Measurements from ENCODE around the gene KRTAP1-1.
"Not testable (repeated sequence)": the region's sequence is repeated elsewhere in the genome, so short reads cannot be mapped to it uniquely, and the experiment has no call there.

Gene KRTAP1-1

DNA sequence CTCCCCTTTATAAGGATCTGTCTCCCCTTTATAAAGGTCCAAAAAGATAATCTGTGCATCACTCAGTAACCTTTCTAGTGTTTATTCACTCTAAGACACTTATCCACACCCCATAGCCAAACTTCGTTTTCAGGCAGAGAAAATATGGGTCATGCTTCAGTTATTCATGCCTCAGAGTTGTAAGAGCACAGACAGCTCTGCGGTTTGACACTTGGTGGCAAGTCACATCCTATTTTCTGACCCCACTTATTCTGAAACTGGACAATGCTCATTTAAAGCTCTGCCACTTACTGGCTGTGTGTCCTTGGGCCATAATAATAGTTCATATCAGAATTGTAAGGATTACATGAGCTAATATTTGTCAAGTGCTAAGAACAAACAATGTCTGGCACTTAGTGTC, 7.9 kb upstream of the KRTAP1-1 start:
- TF ChIP-seq POLR2AphosphoS5 (IDR thresholded peaks at IDR 0.05; ENCODE audit: low read depth, low read length) (no peak), FOXP2 (optimal IDR thresholded peaks at IDR 0.05; ENCODE audit: borderline replicate concordance, extremely low read depth, extremely low read length, insufficient read depth) (no peak), SIN3A (IDR thresholded peaks at IDR 0.05; ENCODE audit: borderline replicate concordance, insufficient read depth, low read length) (no peak), TAF1 (IDR thresholded peaks at IDR 0.05; ENCODE audit: borderline replicate concordance, insufficient read depth, low read length) (no peak)
- TF ChIP-seq, protein P1, sequence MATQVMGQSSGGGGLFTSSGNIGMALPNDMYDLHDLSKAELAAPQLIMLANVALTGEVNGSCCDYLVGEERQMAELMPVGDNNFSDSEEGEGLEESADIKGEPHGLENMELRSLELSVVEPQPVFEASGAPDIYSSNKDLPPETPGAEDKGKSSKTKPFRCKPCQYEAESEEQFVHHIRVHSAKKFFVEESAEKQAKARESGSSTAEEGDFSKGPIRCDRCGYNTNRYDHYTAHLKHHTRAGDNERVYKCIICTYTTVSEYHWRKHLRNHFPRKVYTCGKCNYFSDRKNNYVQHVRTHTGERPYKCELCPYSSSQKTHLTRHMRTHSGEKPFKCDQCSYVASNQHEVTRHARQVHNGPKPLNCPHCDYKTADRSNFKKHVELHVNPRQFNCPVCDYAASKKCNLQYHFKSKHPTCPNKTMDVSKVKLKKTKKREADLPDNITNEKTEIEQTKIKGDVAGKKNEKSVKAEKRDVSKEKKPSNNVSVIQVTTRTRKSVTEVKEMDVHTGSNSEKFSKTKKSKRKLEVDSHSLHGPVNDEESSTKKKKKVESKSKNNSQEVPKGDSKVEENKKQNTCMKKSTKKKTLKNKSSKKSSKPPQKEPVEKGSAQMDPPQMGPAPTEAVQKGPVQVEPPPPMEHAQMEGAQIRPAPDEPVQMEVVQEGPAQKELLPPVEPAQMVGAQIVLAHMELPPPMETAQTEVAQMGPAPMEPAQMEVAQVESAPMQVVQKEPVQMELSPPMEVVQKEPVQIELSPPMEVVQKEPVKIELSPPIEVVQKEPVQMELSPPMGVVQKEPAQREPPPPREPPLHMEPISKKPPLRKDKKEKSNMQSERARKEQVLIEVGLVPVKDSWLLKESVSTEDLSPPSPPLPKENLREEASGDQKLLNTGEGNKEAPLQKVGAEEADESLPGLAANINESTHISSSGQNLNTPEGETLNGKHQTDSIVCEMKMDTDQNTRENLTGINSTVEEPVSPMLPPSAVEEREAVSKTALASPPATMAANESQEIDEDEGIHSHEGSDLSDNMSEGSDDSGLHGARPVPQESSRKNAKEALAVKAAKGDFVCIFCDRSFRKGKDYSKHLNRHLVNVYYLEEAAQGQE (IDR thresholded peaks at IDR 0.05; ENCODE audit: insufficient read depth in 1 of 2, low read depth in 2 of 2, low read length in 2 of 2) = no peak

- TF ChIP-seq, protein P1 (IDR thresholded peaks at IDR 0.05; ENCODE audit: insufficient read depth in 1 of 2, low read depth in 2 of 2, low read length in 2 of 2) = no peak
- TF ChIP-seq POLR2AphosphoS5 (IDR thresholded peaks at IDR 0.05; ENCODE audit: low read depth, low read length) = no peak
- no peak for TF ChIP-seq FOXP2 (optimal IDR thresholded peaks at IDR 0.05; ENCODE audit: borderline replicate concordance, extremely low read depth, extremely low read length, insufficient read depth)
- TF ChIP-seq SIN3A (IDR thresholded peaks at IDR 0.05; ENCODE audit: borderline replicate concordance, insufficient read depth, low read length) = no peak
- TF ChIP-seq TAF1 (IDR thresholded peaks at IDR 0.05; ENCODE audit: borderline replicate concordance, insufficient read depth, low read length) = no peak
These were observed 7.2 kb upstream of the KRTAP1-1 start for GRCh38 chr17:41048441-41048840.

DNA sequence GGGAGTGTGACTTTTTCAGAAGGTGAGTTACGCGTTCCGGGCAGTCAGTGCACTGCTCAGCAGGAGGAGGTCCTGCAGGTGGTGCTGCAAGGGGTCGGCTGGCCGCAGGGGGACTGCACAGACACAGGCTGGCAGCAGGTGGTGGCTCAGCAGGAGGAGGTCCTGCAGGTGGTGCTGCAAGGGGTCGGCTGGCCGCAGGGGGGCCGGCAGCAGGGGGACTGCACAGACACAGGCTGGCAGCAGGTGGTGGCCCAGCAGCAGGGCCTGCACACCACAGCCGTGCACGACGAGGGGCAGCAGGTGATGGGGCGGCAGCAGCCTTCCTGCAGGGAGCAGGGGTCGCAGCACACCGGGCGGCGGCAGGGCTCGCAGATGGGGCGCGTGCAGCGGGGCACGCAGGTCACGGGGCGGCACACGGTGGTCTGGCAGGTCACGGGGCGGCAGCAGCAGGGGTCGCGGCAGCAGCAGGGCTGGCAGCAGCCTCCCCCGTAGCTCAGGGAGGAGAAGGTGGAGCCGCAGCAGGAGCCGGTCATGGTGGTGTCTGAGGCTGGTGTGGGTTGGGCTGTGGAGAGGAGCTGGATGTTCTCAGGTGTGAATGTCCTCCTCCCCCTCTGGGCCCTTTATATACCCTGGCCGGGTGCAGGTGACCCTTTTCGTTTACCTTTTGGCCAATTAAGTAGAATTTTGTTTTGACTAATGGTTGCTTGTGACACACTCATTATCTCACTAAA, 5.7 kb upstream of the KRTAP1-1 start, which contains the start of gene KRTAP2-1:
KRTAP2-1 (minus strand) TSS at position 582 of the 731 bp plus-strand sequence; CDS start at position 533, 49 bp downstream.
- not testable (repeated sequence) for TF ChIP-seq POLR2AphosphoS5 (IDR thresholded peaks at IDR 0.05; ENCODE audit: low read depth, low read length); FOXP2 (optimal IDR thresholded peaks at IDR 0.05; ENCODE audit: borderline replicate concordance, extremely low read depth, extremely low read length, insufficient read depth); TAF1 (IDR thresholded peaks at IDR 0.05; ENCODE audit: borderline replicate concordance, insufficient read depth, low read length)

- no peak for TF ChIP-seq POLR2AphosphoS5 (IDR thresholded peaks at IDR 0.05; ENCODE audit: low read depth, low read length)
- TF ChIP-seq SIN3A (IDR thresholded peaks at IDR 0.05; ENCODE audit: borderline replicate concordance, insufficient read depth, low read length) = no peak
- TF ChIP-seq FOXP2 (optimal IDR thresholded peaks at IDR 0.05; ENCODE audit: borderline replicate concordance, extremely low read depth, extremely low read length, insufficient read depth) = no peak
- TF ChIP-seq, protein P1 (IDR thresholded peaks at IDR 0.05; ENCODE audit: insufficient read depth in 1 of 2, low read depth in 2 of 2, low read length in 2 of 2) = no peak
- no peak for TF ChIP-seq TAF1 (IDR thresholded peaks at IDR 0.05; ENCODE audit: borderline replicate concordance, insufficient read depth, low read length)
These were observed 1.7 kb upstream of the KRTAP1-1 start for GRCh38 chr17:41042953-41043352.

GRCh38 chr17:41037853-41038350, 3.3 kb downstream of the KRTAP1-1 start:
- TF ChIP-seq TAF1 (IDR thresholded peaks at IDR 0.05; ENCODE audit: borderline replicate concordance, insufficient read depth, low read length) (no peak), SIN3A (IDR thresholded peaks at IDR 0.05; ENCODE audit: borderline replicate concordance, insufficient read depth, low read length) (no peak), POLR2AphosphoS5 (IDR thresholded peaks at IDR 0.05; ENCODE audit: low read depth, low read length) (no peak), FOXP2 (optimal IDR thresholded peaks at IDR 0.05; ENCODE audit: borderline replicate concordance, extremely low read depth, extremely low read length, insufficient read depth) (no peak)
- TF ChIP-seq, protein P1 (IDR thresholded peaks at IDR 0.05; ENCODE audit: insufficient read depth in 1 of 2, low read depth in 2 of 2, low read length in 2 of 2) = no peak

Data from PFSK-1 (cell line).